ENCODE data around the gene ASAP2.
"Not testable (repeated sequence)": the region's sequence is repeated elsewhere in the genome, so short reads cannot be mapped to it uniquely, and the experiment has no call there.

ASAP2 gene

GRCh38 chr2:9212661-9213411 is 6.2 kb downstream of the ASAP2 start:
- DNase-seq: no peak

- DNase-seq: no peak
Measured at GRCh38 chr2:9213477-9214051, 7.0 kb downstream of the ASAP2 start.

- DNase-seq: no peak
Measured at GRCh38 chr2:9214873-9215272, 8.3 kb downstream of the ASAP2 start.

- DNase-seq: no peak
Measured at GRCh38 chr2:9215680-9216079, 9.1 kb downstream of the ASAP2 start.

- not testable (repeated sequence) for DNase-seq
Measured at GRCh38 chr2:9216143-9216542, 9.5 kb downstream of the ASAP2 start.

GRCh38 chr2:9217838-9218770 is 11.5 kb downstream of the ASAP2 start:
- DNase-seq: no peak

- no peak for DNase-seq
Measured at GRCh38 chr2:9219027-9219445, 12.4 kb downstream of the ASAP2 start.

GRCh38 chr2:9220201-9220600 is 13.6 kb downstream of the ASAP2 start:
- no peak for DNase-seq

- no peak for DNase-seq
Measured at GRCh38 chr2:9221223-9221622, 14.6 kb downstream of the ASAP2 start.

GRCh38 chr2:9222239-9222892 is 15.8 kb downstream of the ASAP2 start:
- DNase-seq: no peak

- DNase-seq: no peak
Measured at GRCh38 chr2:9222893-9223287, 16.3 kb downstream of the ASAP2 start.

GRCh38 chr2:9225806-9226205 is 19.2 kb downstream of the ASAP2 start:
- no peak for DNase-seq

GRCh38 chr2:9226458-9227380 is 20.1 kb downstream of the ASAP2 start:
- no peak for DNase-seq

- DNase-seq: no peak
Measured at GRCh38 chr2:9228088-9228751, 21.6 kb downstream of the ASAP2 start.

GRCh38 chr2:9228781-9229469 is 22.3 kb downstream of the ASAP2 start:
- DNase-seq: no peak

GRCh38 chr2:9229470-9229820 is 22.8 kb downstream of the ASAP2 start:
- DNase-seq: no peak

- DNase-seq: no peak
Measured at GRCh38 chr2:9230051-9230802, 23.6 kb downstream of the ASAP2 start.

GRCh38 chr2:9230881-9231280 is 24.3 kb downstream of the ASAP2 start:
- no peak for DNase-seq

GRCh38 chr2:9231291-9232165 is 24.9 kb downstream of the ASAP2 start:
- no peak for DNase-seq
